Measurements from ENCODE around the gene RBM4B.

Gene RBM4B

GRCh38 chr11:66708701-66709100, 31.0 kb upstream of the RBM4B start:
- H2BK12ac ChIP-seq (ENCODE audit: low read length), result no peak overlapping the region
- H3K23ac ChIP-seq (ENCODE audit: low read length), result no peak overlapping the region
- H3K4me1 ChIP-seq (ENCODE audit: control insufficient read depth in 1 of 2, insufficient read depth in 2 of 2, low read length in 2 of 2), result no peaks in the 10 kb centered on the region
- H3K27ac ChIP-seq (ENCODE audit: low read depth, low read length), result no peak overlapping the region
- H4K91ac ChIP-seq (ENCODE audit: low read depth, low read length), result no peak overlapping the region
- H3K9me3 ChIP-seq (ENCODE audit: insufficient read depth, low read depth, low read length), result no peaks in the 10 kb centered on the region
- H3K14ac ChIP-seq (ENCODE audit: low read length), result no peak overlapping the region
- H3K4ac ChIP-seq (ENCODE audit: low read depth, low read length), result no peak overlapping the region
- H3K4me2 ChIP-seq (ENCODE audit: low read length), result no peak overlapping the region
- DNase-seq, result no peak
- H3K79me2 ChIP-seq (ENCODE audit: control insufficient read depth, insufficient read depth, low read length, poor library complexity), result no peaks in the 10 kb centered on the region
- H3K79me1 ChIP-seq (ENCODE audit: low read length), result no peaks in the 10 kb centered on the region
- H3K18ac ChIP-seq (ENCODE audit: low read length), result no peak overlapping the region
- H2AFZ ChIP-seq (ENCODE audit: insufficient read depth, low read length, poor library complexity), result no peak overlapping the region
- no peak overlapping the region for H2BK5ac ChIP-seq (ENCODE audit: low read depth, low read length, poor library complexity)
- H3K4me3 ChIP-seq (ENCODE audit: low read depth, low read length), result no peak overlapping the region
- no peak overlapping the region for H2BK120ac ChIP-seq (ENCODE audit: insufficient read depth, low read length, poor library complexity)
- no peaks in the 10 kb centered on the region for H3K27me3 ChIP-seq (ENCODE audit: insufficient read depth, low read length)
- no peak overlapping the region for H4K8ac ChIP-seq (ENCODE audit: low read depth, low read length)
- H2AK5ac ChIP-seq (ENCODE audit: low read length), result no peak overlapping the region
- no peak overlapping the region for H3K9ac ChIP-seq (ENCODE audit: low read length)
- no CpG with 5 or more reads among the region's 14 CpGs for WGBS (ENCODE audit: extremely low coverage, insufficient coverage, insufficient read length)
- no peak overlapping the region for H4K12ac ChIP-seq (ENCODE audit: low read depth, low read length)
- H3K36me3 ChIP-seq (ENCODE audit: control insufficient read depth in 1 of 2, insufficient read depth in 2 of 2, low read length in 2 of 2), result peaks cover 19 to 28% of the 10 kb centered on the region in 2 experiments

DNA sequence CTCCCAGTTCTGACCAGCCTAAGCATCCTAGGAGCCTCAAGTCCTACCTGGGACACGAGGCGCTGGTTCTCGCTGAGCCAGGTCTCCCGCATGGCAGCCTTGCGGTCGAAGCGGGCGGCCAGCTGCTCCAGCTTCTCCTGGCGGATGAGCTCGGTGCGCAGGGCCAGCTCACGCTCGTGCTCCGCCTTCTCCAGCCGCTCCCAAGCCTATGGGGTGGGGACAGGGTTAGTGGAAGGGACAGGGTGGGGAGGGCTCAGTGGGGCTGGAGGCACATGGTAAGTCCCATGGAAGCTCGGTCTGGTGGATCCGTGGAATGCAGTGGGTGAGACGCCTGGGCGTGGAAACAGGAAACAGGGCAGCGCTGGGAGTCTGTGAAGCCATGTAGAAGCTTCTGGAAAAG, 30.4 kb upstream of the RBM4B start:
- Histone ChIP-seq H2BK5ac (ENCODE audit: low read depth, low read length, poor library complexity) (no peak overlapping the region), H4K8ac (ENCODE audit: low read depth, low read length) (no peak overlapping the region), H3K36me3 (ENCODE audit: control insufficient read depth in 1 of 2, insufficient read depth in 2 of 2, low read length in 2 of 2) (peaks cover 18 to 24% of the 10 kb centered on the region in 2 experiments), H3K14ac (ENCODE audit: low read length) (no peak overlapping the region), H3K27me3 (ENCODE audit: insufficient read depth, low read length) (no peaks in the 10 kb centered on the region), H4K91ac (ENCODE audit: low read depth, low read length) (no peak overlapping the region), H3K9ac (ENCODE audit: low read length) (no peak overlapping the region), H3K79me1 (ENCODE audit: low read length) (no peaks in the 10 kb centered on the region), H2BK12ac (ENCODE audit: low read length) (no peak overlapping the region), H3K4me2 (ENCODE audit: low read length) (no peak overlapping the region), H2AFZ (ENCODE audit: insufficient read depth, low read length, poor library complexity) (no peak overlapping the region), H2AK5ac (ENCODE audit: low read length) (no peak overlapping the region), H3K9me3 (ENCODE audit: insufficient read depth, low read depth, low read length) (no peaks in the 10 kb centered on the region), H2BK120ac (ENCODE audit: insufficient read depth, low read length, poor library complexity) (no peak overlapping the region), H3K4me3 (ENCODE audit: low read depth, low read length) (no peak overlapping the region), H3K23ac (ENCODE audit: low read length) (no peak overlapping the region), H4K12ac (ENCODE audit: low read depth, low read length) (no peak overlapping the region), H3K4ac (ENCODE audit: low read depth, low read length) (no peak overlapping the region), H3K79me2 (ENCODE audit: control insufficient read depth, insufficient read depth, low read length, poor library complexity) (no peaks in the 10 kb centered on the region), H3K27ac (ENCODE audit: low read depth, low read length) (no peak overlapping the region), H3K18ac (ENCODE audit: low read length) (no peak overlapping the region), H3K4me1 (ENCODE audit: control insufficient read depth in 1 of 2, insufficient read depth in 2 of 2, low read length in 2 of 2) (no peaks in the 10 kb centered on the region)
- no CpG with 5 or more reads among the region's 20 CpGs for WGBS (ENCODE audit: extremely low coverage, insufficient coverage, insufficient read length)
- DNase-seq, result no peak

- WGBS (ENCODE audit: extremely low coverage, insufficient coverage, insufficient read length), result no CpG with 5 or more reads among the region's 26 CpGs
- Histone ChIP-seq H3K79me1 (ENCODE audit: low read length) (no peaks in the 10 kb centered on the region), H4K91ac (ENCODE audit: low read depth, low read length) (no peak overlapping the region), H3K14ac (ENCODE audit: low read length) (no peak overlapping the region), H3K79me2 (ENCODE audit: control insufficient read depth, insufficient read depth, low read length, poor library complexity) (no peaks in the 10 kb centered on the region), H3K23ac (ENCODE audit: low read length) (no peak overlapping the region), H2AK5ac (ENCODE audit: low read length) (no peak overlapping the region), H2BK5ac (ENCODE audit: low read depth, low read length, poor library complexity) (no peak overlapping the region), H3K9ac (ENCODE audit: low read length) (no peak overlapping the region), H3K27ac (ENCODE audit: low read depth, low read length) (no peak overlapping the region), H3K27me3 (ENCODE audit: insufficient read depth, low read length) (no peaks in the 10 kb centered on the region), H3K36me3 (ENCODE audit: control insufficient read depth in 1 of 2, insufficient read depth in 2 of 2, low read length in 2 of 2) (peaks cover 18 to 24% of the 10 kb centered on the region in 2 experiments), H2AFZ (ENCODE audit: insufficient read depth, low read length, poor library complexity) (no peak overlapping the region), H3K4me3 (ENCODE audit: low read depth, low read length) (no peak overlapping the region), H3K9me3 (ENCODE audit: insufficient read depth, low read depth, low read length) (no peaks in the 10 kb centered on the region), H2BK12ac (ENCODE audit: low read length) (no peak overlapping the region), H3K4ac (ENCODE audit: low read depth, low read length) (no peak overlapping the region), H3K18ac (ENCODE audit: low read length) (no peak overlapping the region), H2BK120ac (ENCODE audit: insufficient read depth, low read length, poor library complexity) (no peak overlapping the region), H3K4me1 (ENCODE audit: control insufficient read depth in 1 of 2, insufficient read depth in 2 of 2, low read length in 2 of 2) (no peaks in the 10 kb centered on the region), H3K4me2 (ENCODE audit: low read length) (no peak overlapping the region), H4K12ac (ENCODE audit: low read depth, low read length) (no peak overlapping the region), H4K8ac (ENCODE audit: low read depth, low read length) (no peak overlapping the region)
- DNase-seq, result no peak
Measured at GRCh38 chr11:66707486-66707885, 29.8 kb upstream of the RBM4B start.

DNA sequence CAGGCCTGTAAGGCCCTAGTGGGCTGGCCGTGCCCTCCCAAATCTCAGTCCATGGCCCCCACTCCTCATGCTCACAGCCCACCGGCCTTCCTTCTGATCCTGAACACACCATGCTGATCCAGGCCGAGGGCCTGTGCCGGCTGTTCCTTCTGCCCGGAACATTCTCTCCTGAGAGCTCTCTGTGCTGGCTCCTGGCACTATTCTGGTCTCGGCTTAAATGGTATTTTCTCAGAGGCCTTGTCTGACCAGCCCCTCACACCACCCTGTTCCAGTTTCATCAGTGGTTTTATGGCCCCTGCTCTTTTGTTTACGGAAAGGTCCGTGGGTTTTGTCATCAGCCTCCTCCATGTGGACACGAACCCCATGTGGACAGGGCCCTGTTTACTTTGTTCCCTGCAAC, 29.3 kb upstream of the RBM4B start:
- no peak overlapping the region for H4K8ac ChIP-seq (ENCODE audit: low read depth, low read length)
- no peak overlapping the region for H3K4me3 ChIP-seq (ENCODE audit: low read depth, low read length)
- no peak overlapping the region for H3K23ac ChIP-seq (ENCODE audit: low read length)
- H3K14ac ChIP-seq (ENCODE audit: low read length), result no peak overlapping the region
- H3K4ac ChIP-seq (ENCODE audit: low read depth, low read length), result no peak overlapping the region
- no peaks in the 10 kb centered on the region for H3K9me3 ChIP-seq (ENCODE audit: insufficient read depth, low read depth, low read length)
- H3K9ac ChIP-seq (ENCODE audit: low read length), result no peak overlapping the region
- H3K18ac ChIP-seq (ENCODE audit: low read length), result no peak overlapping the region
- H4K12ac ChIP-seq (ENCODE audit: low read depth, low read length), result no peak overlapping the region
- H3K4me1 ChIP-seq (ENCODE audit: control insufficient read depth in 1 of 2, insufficient read depth in 2 of 2, low read length in 2 of 2), result no peaks in the 10 kb centered on the region
- peaks cover 18 to 24% of the 10 kb centered on the region in 2 experiments for H3K36me3 ChIP-seq (ENCODE audit: control insufficient read depth in 1 of 2, insufficient read depth in 2 of 2, low read length in 2 of 2)
- no peaks in the 10 kb centered on the region for H3K27me3 ChIP-seq (ENCODE audit: insufficient read depth, low read length)
- WGBS (ENCODE audit: extremely low coverage, insufficient coverage, insufficient read length), result no CpG with 5 or more reads among the region's 9 CpGs
- no peak overlapping the region for H3K4me2 ChIP-seq (ENCODE audit: low read length)
- H2BK120ac ChIP-seq (ENCODE audit: insufficient read depth, low read length, poor library complexity), result no peak overlapping the region
- no peak overlapping the region for H3K27ac ChIP-seq (ENCODE audit: low read depth, low read length)
- H3K79me2 ChIP-seq (ENCODE audit: control insufficient read depth, insufficient read depth, low read length, poor library complexity), result no peaks in the 10 kb centered on the region
- H2AK5ac ChIP-seq (ENCODE audit: low read length), result no peak overlapping the region
- no peak overlapping the region for H2AFZ ChIP-seq (ENCODE audit: insufficient read depth, low read length, poor library complexity)
- no peak overlapping the region for H2BK12ac ChIP-seq (ENCODE audit: low read length)
- no peak for DNase-seq
- no peak overlapping the region for H2BK5ac ChIP-seq (ENCODE audit: low read depth, low read length, poor library complexity)
- no peak overlapping the region for H4K91ac ChIP-seq (ENCODE audit: low read depth, low read length)
- H3K79me1 ChIP-seq (ENCODE audit: low read length), result no peaks in the 10 kb centered on the region

Measured in trophoblast cell (in vitro differentiated cells and primary cell).